GM21723 (cell line): ENCODE data around the gene ENTPD6.

ENCODE experiments used
- ATAC-seq: cut with Tn5 transposase; IDR thresholded peaks from one replicate; pipeline ENCODE4 v1.9.1; 2021; ENCODE audit warnings: mild to moderate bottlenecking, moderate library complexity; ENCODE audit not compliant: unreplicated experiment

Gene ENTPD6

GRCh38 chr20:25207960-25208534 lies 12.5 kb downstream of the ENTPD6 start:
- ATAC-seq: no peak

- ATAC-seq: no peak
These were observed 13.9 kb downstream of the ENTPD6 start for GRCh38 chr20:25209400-25209799.

- no peak for ATAC-seq
These were observed 14.4 kb downstream of the ENTPD6 start for GRCh38 chr20:25209911-25210310.

GRCh38 chr20:25211273-25211672 lies 15.8 kb downstream of the ENTPD6 start:
- ATAC-seq: no peak

- no peak for ATAC-seq
These were observed 16.7 kb downstream of the ENTPD6 start for GRCh38 chr20:25212242-25212641.

GRCh38 chr20:25213566-25214425 lies 18.3 kb downstream of the ENTPD6 start:
- no peak for ATAC-seq

GRCh38 chr20:25214426-25214790 lies 18.9 kb downstream of the ENTPD6 start:
- ATAC-seq: no peak

- no peak for ATAC-seq
These were observed 19.3 kb downstream of the ENTPD6 start for GRCh38 chr20:25214819-25215218.

GRCh38 chr20:25215521-25215920 lies 20.0 kb downstream of the ENTPD6 start:
- ATAC-seq: no peak

- ATAC-seq: no peak
These were observed 20.9 kb downstream of the ENTPD6 start for GRCh38 chr20:25216199-25216945.

GRCh38 chr20:25217161-25218108 lies 21.9 kb downstream of the ENTPD6 start:
- ATAC-seq: no peak

GRCh38 chr20:25218109-25218486 lies 22.6 kb downstream of the ENTPD6 start:
- ATAC-seq: no peak

GRCh38 chr20:25218492-25218891 lies 23.0 kb downstream of the ENTPD6 start:
- no peak for ATAC-seq

- no peak for ATAC-seq
These were observed 23.9 kb downstream of the ENTPD6 start for GRCh38 chr20:25219365-25219764.

GRCh38 chr20:25220021-25220730 lies 24.7 kb downstream of the ENTPD6 start:
- ATAC-seq: no peak

GRCh38 chr20:25220810-25221591 lies 25.5 kb downstream of the ENTPD6 start:
- no peak for ATAC-seq

GRCh38 chr20:25221592-25222460 lies 26.3 kb downstream of the ENTPD6 start:
- no peak for ATAC-seq

GRCh38 chr20:25222461-25223178 lies 27.1 kb downstream of the ENTPD6 start:
- ATAC-seq: no peak
